ENCODE measurements around the gene RPS16. TPM values are rescaled to one million over a fixed set of nuclear protein-coding genes. Genes with fewer than 3 reads are reported as not detected.

RPS16 gene
- total and polyA plus RNA-seq, 2 of the 13 experiments (the other 11 are each of a cell fraction or from before 2014, with no cell fraction given): 488 to 2,583 TPM

DNA sequence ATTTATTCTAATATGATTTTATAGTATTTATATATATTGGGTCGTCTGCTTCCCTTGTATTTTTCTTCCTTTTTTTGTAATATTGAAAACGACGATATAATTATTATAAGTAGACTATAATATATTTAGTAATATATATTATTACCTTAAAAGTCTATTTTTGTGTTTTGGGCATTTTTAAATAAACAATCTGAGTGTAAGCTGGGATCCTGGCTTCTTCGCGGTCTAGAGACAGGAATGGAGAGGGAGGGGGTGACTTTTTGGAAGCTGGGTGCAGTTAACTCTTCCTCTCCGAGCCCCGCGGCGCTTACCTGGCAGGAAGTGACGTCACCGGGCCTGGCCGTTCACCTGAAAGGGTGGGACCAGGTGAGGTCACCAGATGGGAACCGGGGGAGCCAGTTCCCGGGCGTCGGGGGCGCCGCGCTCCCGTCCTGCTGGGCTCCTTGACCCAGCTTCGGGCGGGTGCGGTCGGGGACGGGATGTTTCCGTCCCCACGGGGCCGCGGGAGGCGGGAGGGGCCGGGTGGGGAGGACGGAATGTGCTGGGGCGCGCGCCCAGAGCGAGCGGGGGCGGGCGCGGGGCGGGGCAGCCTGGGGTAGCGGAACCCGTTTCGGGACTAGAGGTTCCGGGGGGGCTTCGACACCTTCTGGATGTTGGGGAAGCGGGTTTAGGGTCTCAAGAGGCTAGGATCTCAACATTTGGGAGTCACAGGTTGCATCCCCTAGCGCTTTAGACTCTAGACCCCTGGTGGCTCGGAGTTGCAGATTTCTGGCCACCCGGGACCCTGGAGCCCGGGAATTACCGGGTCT, 26.3 kb downstream of the RPS16 start (continued):
- peak; percentile 27; the same call in 1 of the 2 replicates for TF ChIP-seq HDAC1 (CRISPR knock-in tag; IDR thresholded peaks at IDR 0.05)
- TF ChIP-seq, protein P1, sequence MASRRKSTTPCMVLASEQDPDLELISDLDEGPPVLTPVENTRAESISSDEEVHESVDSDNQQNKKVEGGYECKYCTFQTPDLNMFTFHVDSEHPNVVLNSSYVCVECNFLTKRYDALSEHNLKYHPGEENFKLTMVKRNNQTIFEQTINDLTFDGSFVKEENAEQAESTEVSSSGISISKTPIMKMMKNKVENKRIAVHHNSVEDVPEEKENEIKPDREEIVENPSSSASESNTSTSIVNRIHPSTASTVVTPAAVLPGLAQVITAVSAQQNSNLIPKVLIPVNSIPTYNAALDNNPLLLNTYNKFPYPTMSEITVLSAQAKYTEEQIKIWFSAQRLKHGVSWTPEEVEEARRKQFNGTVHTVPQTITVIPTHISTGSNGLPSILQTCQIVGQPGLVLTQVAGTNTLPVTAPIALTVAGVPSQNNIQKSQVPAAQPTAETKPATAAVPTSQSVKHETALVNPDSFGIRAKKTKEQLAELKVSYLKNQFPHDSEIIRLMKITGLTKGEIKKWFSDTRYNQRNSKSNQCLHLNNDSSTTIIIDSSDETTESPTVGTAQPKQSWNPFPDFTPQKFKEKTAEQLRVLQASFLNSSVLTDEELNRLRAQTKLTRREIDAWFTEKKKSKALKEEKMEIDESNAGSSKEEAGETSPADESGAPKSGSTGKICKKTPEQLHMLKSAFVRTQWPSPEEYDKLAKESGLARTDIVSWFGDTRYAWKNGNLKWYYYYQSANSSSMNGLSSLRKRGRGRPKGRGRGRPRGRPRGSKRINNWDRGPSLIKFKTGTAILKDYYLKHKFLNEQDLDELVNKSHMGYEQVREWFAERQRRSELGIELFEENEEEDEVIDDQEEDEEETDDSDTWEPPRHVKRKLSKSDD (CRISPR knock-in tag; IDR thresholded peaks at IDR 0.05; ENCODE audit: low read depth): no peak
- TF ChIP-seq ZNF264 (CRISPR knock-in tag; IDR thresholded peaks at IDR 0.05): 0 out of 2 replicates have a peak, but pooled peaks have one; percentile 28
- TF ChIP-seq ZBTB37 (CRISPR knock-in tag; IDR thresholded peaks at IDR 0.05): no peak
- TF ChIP-seq JARID2 (CRISPR knock-in tag; IDR thresholded peaks at IDR 0.05; ENCODE audit: insufficient replicate concordance): no peak
- TF ChIP-seq ZNF883 (CRISPR knock-in tag; IDR thresholded peaks at IDR 0.05; ENCODE audit: not compliant biosample characterization): peak; percentile 60
- TF ChIP-seq GFI1 (CRISPR knock-in tag; IDR thresholded peaks at IDR 0.05; ENCODE audit: borderline replicate concordance): no peak; the same call in 1 of the 2 replicates
- no peak for TF ChIP-seq TCF7L2 (IDR thresholded peaks at IDR 0.05; ENCODE audit: low read depth, low read length)
- no peak for TF ChIP-seq ZNF563 (CRISPR knock-in tag; IDR thresholded peaks at IDR 0.05)
- TF ChIP-seq EHMT2 (IDR thresholded peaks at IDR 0.05; ENCODE audit: borderline replicate concordance, low read depth, low read length): no peak
- TF ChIP-seq ZFY (CRISPR knock-in tag; IDR thresholded peaks at IDR 0.05): peak; percentile 26; the same call in 1 of the 2 replicates
- TF ChIP-seq, protein P2, sequence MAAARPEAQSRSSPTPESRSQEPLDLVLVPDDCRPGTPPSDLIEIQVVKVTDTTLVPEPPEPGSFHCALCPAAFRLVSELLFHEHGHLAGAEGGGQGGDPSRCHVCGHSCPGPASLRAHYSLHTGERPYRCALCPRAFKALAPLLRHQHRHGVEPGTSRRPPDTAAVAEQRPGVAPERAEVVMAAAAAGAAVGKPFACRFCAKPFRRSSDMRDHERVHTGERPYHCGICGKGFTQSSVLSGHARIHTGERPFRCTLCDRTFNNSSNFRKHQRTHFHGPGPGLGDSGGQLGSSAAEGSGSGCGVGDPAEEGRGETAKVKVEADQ (CRISPR knock-in tag; IDR thresholded peaks at IDR 0.05; ENCODE audit: borderline replicate concordance): no peak
- TF ChIP-seq ZBTB38 (CRISPR knock-in tag; IDR thresholded peaks at IDR 0.05): no peak
- no peak for TF ChIP-seq FOXK1 (CRISPR knock-in tag; IDR thresholded peaks at IDR 0.05; ENCODE audit: borderline replicate concordance, low read depth)
- peak; percentile 87 for TF ChIP-seq RBFOX2 (IDR thresholded peaks at IDR 0.05; ENCODE audit: low read depth, low read length)
- TF ChIP-seq MLXIP (CRISPR knock-in tag; IDR thresholded peaks at IDR 0.05; ENCODE audit: borderline replicate concordance): no peak
- no peak for TF ChIP-seq NBN (conservative IDR thresholded peaks at IDR 0.05)
- peak; percentile 71 for TF ChIP-seq ZNF652 (CRISPR knock-in tag; IDR thresholded peaks at IDR 0.05; ENCODE audit: borderline replicate concordance, low read depth)
- no peak for TF ChIP-seq TGIF2 (CRISPR knock-in tag; IDR thresholded peaks at IDR 0.05)

Data from HepG2 (cell line).